8988T (cell line): Measurements from ENCODE around the gene TYRO3.

Source experiments
- DNase-seq: peaks from one replicate; pipeline ENCODE4 v3.0.0; 2011

Gene TYRO3

GRCh38 chr15:41609123-41609522 is 50.1 kb downstream of the TYRO3 start:
- DNase-seq = no peak

DNA sequence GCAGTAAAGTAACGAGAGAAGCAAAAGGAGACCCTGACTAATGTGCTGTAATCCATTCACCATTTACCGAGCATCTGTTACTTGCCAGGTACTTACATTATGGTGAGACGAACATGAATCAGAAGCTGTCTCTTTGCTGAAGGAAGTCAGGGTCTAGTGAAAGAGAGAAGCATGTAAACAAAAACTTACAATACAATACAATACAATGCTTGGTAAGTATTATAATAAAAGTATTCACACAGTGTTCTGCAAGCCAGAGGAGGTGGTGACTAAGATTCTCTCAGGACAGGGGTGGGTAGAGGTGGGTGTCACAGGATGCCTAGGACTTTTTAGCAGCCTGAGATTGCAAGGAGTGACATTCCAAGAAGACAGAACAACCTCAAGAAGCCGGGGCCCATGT is 51.0 kb downstream of the TYRO3 start:
- DNase-seq = no peak

DNA sequence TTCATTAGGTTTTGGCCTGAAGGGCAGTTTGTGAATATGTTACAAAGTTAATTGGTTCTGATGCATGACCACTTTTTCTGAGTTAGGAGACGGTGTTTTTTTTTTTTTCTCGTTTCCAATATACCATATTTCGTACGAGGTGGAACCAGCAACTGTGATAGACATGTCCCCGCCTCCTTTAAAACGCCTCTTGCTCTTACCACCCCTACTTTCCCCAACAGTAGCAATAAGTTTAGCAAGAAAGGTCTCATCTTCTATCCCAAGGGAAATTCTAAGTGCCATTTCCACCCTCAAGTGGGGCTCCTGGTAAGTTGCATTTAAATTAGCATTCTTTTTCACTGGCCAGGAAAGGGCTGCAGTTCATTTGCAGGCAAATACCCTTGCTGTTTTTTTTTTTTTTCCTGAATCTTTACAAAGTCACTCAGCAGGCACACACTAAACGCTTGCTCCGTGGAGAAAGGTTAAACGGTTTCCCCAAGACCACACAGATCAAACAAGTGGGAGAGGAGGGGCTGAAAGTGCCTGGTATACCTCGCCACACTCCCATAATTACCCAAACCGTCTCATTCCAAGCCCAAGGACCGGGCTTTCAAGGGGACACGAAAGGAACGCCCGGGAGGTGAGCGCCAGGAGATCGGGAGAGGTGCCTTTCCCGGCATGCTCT is 61.7 kb downstream of the TYRO3 start:
- DNase-seq = no peak

DNA sequence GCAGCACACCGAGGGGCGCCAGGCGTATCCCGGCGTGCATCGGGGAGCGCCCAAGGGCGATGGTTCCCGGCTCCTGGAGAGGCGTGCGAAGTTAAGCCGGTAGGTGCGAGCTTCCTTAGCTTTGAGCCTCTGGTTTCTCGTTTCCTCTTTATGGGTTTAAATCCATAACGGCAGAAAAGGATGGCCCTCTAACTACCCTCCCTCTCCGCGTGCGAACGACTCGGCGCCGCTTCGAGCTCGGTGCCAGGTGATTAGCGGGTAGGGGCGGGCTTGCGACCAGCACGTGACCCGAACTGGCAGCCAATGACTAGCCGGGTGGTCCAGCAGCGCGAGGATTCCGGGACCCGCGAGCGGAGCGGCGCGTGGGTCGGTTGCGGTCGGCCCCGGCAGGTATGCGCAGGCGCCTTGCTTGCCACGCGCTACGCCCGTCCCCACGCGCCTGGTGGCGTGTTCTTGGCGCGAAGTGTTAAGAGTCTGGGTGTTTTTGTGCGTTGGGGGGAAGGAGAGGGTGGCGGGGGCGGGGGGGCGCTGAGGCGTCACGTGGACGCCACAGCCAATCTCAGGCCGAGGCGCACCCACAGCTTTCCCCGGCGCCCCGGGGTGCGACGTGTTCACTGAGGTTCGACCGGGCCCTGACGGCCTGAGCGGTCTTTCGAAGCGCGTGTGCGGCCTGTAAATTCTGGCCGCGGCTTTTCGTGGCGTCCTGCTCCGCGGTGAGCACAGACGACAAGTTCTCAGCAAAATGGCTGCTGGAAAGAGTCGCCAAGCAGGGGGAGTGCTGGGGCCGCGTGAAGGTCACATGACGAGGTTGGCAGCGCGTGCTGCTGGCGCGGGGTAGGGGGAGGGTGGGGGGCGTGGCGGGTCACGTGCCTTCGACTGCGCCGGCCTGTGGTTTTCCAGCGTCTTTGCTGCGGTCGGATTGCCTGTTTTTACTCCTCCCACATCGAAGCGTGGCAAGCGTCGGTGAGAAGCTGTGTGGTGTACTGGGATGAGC is 62.5 kb downstream of the TYRO3 start:
- DNase-seq = peak; percentile 81

DNA sequence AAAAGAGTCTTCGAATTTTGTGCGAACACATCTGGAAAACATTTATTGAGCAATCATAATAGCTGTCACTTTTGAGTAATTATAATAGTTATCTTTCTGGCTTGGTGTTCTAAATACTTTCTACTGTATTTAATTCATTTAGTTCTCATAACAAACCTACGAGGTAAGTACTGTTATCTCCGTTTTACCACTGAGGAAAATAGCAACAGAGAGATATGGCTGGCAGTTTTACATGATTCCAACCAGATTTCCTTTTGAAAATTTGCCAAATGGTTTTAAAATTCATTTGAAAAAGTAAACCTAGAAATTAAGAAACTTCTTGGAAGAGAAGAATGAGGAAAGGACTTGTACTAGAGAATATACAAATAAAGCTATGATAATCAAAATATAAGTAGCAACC is 63.9 kb downstream of the TYRO3 start:
- DNase-seq = no peak

DNA sequence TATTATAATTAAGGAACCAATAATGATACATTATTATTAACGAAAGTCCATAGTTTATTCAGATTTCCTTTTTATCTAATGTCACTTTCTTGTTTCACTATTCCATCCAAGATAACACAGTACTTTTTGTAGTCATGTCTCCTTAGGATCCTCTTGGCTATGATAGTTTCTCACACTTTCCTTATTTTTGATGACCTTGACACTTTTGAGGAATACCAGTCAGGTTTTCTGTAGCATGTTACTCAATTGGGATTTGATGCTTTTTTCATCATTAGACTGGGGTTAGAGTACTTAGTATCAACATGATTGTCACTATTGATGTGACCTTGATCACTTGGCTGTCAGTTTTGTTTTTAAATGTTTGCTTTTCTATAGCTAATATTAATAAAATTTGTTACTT is 68.2 kb downstream of the TYRO3 start:
- no peak for DNase-seq

- DNase-seq = no peak
Observed at GRCh38 chr15:41629463-41629862, 70.5 kb downstream of the TYRO3 start.

DNA sequence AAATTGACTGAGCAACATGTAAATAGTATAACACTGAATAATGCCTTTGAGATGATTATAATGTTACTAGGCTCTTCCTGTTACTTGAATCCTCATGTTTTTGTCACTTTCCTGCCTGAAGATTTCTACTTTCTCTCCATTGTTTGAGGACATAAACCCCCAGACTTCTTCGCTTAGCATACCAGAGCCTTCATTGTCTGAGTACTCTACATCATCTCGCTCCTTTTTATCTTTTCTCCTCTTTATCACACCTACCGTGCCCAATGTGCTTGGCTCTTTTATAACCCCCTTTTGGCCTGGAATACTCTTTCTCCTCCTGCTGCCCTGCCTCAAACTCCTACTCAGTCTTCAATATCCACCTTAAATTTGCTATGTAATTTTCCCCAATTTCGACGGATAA is 70.9 kb downstream of the TYRO3 start:
- DNase-seq = no peak

DNA sequence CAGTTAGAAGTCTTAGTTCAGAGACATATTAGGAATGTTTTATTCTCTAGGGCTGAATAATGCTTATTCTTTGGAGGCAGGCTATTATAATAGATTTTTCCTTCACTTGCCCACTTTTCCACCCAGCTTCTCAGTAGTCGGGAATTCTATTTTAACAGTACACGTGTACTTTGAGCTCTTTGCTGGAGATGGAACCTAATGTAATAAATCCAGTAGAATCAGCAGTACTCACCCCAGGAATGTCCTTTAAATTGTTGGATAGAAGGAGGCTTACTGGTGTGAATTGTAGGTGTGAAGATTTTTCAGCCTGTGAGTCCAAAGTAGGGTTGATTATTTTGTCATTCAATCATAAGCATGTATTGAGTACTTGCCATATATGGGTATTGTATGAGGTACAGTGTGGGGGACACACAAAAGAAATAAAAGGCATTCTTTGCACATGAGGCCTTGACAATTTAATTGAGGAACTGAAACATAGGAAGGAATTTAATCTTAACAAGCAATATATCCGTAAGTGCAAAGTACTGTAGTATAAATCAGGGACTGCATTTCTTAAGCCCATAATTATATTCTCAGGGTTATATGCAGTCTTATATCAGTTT is 71.7 kb downstream of the TYRO3 start:
- no peak for DNase-seq

DNA sequence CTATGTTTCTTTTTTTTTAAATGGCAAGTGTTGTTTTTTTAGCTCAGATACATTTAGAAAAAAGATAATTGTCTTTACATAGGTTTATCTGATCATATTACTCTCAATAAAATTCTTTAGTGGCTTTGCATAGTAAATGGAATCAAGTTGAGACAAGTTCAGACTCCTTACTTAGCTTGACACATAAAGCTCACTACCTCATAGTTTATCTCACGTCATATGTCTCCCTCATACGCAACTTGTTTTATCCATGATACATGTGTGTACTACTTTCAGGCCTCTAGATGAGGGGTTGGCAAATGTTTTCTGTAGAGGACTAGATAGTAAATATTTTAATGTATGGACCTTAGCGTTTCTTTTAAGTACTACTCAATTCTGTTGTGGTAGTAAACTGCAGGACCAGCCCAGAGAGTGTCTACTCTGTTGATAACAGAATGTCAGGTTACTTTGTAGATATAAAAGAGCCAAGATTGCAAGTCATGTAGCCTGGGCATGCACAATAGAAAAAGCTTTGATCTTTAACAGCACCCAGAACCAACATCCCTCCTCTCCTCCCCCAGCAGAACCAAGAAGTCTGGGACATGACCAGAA is 73.0 kb downstream of the TYRO3 start:
- DNase-seq = no peak
